A172 (cell line): ENCODE results near the gene TXNDC16. TPM values are rescaled to one million over a fixed set of nuclear protein-coding genes. Genes with fewer than 3 reads are reported as not detected.
"Not testable (repeated sequence)": the region's sequence is repeated elsewhere in the genome, so short reads cannot be mapped to it uniquely, and the experiment has no call there.

ENCODE experiments used
- DNase-seq: peaks from one replicate; pipeline ENCODE4 v3.0.0-alpha.2; 2015; ENCODE audit warnings: low spot score
- total RNA-seq: library from RNA; depleted of rRNA; stranded (reverse); fragments of >200 nt; shearing (Covaris generic); gene quantifications from 2 replicates; pipeline ENCODE4 v1.2.3, GENCODE V29; 2014; rRNA removed

Gene TXNDC16, protein sequence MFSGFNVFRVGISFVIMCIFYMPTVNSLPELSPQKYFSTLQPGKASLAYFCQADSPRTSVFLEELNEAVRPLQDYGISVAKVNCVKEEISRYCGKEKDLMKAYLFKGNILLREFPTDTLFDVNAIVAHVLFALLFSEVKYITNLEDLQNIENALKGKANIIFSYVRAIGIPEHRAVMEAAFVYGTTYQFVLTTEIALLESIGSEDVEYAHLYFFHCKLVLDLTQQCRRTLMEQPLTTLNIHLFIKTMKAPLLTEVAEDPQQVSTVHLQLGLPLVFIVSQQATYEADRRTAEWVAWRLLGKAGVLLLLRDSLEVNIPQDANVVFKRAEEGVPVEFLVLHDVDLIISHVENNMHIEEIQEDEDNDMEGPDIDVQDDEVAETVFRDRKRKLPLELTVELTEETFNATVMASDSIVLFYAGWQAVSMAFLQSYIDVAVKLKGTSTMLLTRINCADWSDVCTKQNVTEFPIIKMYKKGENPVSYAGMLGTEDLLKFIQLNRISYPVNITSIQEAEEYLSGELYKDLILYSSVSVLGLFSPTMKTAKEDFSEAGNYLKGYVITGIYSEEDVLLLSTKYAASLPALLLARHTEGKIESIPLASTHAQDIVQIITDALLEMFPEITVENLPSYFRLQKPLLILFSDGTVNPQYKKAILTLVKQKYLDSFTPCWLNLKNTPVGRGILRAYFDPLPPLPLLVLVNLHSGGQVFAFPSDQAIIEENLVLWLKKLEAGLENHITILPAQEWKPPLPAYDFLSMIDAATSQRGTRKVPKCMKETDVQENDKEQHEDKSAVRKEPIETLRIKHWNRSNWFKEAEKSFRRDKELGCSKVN
- total RNA-seq: 4.5 and 5.4 TPM in 2 replicates

DNA sequence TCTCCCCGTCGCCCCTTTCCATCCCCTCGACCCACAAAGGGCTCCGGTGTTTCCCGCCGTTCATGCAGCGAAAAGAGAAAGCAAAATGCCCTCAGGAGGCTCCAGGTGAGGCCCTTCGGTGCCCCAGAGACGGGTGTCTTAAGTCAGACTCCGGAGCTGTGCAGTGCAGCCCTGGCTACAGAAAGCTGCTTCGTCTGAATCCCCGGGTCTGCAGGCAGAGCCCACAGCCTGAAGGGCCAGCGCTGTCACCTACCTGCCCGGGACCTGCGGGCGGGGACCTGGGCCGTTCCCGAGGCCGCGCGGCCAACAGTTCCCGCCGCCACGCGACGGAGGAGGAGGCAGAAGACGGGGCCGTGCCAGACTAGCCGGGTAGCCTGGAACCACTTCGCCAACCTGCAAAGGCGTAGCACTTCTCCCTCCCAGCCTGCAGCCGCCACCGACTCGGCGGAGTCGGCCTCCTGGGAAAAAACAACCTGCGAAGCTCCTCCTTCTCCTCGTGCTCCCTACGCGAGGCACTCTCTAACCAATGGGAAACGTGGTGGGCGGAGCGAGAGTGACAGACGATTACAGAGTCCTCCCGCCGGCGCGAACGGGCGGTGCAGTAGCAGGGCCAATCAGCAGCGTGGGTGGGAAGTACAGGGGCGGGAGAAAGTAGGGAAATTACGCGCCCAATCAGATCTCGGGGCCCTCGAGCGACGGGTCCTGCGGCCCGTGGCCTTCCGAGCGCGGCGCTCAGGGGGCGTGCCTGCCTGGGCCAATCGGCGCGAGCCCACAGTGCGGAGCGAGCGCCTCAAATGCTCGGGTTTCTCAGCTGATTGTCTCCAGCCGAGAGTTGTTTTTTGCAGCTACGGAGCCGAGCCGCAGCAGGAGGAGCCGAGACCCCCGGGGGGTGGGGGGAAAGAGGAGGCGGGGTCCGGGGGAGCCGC, at the start of gene TXNDC16, which contains the start of gene GPR137C:
Gene TXNDC16, minus strand, starts transcription at position 443 of the 926 bp plus-strand sequence. CDS start 8,948 bp downstream, outside the sequence.
Gene GPR137C, plus strand, starts transcription at position 774 of the 926 bp plus-strand sequence. CDS start 312 bp downstream, outside the sequence.
- DNase-seq: peak; percentile 95

DNA sequence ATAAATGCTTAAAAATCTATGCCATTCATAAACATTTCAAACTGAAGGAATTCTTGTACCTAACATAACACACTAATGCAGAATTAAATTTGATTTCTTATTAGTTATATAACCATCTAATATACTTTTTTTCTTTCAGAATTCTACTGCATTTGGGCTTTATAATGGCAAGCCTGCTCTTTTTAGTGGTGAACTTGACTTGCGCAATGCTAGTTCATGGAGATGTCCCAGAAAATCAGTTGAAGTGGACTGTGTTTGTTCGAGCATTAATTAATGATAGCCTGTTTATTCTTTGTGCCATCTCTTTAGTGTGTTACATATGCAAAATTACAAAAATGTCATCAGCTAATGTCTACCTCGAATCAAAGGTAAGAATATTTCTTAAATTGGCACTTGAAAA, 47.7 kb upstream of the TXNDC16 start:
- DNase-seq: no peak

DNA sequence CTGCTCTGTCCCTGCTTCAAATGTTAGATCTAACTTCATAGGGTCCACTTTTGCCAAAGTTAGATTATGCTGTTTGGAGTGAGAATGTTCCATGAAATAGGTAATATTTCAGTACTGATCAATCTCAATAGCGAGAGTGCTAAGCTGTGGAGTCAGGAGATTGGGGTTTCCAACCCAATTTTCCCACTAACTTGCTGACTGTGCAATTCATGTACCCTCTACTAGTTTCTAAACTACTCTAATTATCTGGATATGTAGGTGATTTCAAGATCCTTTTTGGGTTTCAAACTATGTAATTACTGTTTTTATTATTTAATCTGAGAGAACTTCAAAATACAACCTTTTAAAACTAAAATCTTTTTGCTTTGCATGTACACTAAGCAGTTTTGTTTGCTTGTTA, 46.3 kb upstream of the TXNDC16 start:
- no peak for DNase-seq

DNA sequence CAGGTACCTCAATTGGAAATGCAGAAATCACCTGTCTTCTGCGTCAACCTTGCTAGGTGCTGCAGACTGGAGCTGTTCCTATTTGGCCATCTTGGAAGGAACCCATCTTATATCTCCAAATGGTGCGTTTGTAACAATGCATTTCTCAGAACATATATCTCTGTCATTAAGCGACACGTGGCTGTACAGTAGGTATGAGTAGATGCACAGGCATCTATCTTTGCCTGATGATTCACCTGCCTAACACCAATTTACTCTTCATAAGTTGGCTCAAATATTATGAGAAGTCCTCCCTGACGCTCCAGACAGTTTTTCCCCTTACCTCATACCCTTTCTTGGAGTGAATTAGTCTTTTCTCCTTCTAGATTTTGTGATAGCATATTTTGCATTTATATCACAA, 44.6 kb upstream of the TXNDC16 start:
- peak; percentile 2 for DNase-seq

DNA sequence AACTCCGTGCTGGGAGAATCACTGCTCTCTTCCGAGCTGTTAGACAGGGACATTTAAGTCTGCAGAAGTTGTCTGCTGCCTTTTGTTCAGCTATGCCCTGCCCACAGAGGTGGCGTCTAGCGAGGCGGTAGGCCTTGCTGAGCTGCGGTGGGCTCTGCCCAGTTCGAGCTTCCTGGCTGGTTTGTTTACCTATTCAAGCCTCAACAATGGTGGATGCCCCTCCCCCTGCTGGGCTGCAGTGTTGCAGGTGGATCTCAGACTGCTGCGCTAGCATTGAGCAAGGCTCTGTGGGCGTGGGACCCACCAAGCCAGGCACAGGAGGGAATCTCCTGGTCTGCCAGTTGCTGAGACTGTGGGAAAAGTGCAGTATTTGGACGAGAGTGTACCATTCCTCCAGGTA, 44.0 kb upstream of the TXNDC16 start:
- no peak for DNase-seq

DNA sequence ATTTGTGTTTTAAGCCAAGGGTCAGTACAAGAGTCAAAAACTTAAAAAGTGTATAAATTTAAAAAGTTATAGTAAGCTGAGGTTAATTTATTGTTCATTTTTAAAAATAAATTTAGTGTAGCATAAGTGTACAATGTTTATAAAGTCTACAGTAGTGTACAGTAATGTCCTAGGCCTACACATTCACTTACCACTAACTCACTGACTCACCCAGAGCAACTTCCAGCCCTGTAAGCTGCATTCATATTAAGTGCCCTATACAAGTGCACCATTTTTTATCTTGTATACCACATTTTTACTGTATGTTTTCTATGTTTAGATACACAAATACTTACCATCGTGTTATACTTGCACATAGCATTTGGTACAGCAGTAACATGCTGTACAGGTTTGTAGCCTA, 38.0 kb upstream of the TXNDC16 start:
- DNase-seq: no peak

DNA sequence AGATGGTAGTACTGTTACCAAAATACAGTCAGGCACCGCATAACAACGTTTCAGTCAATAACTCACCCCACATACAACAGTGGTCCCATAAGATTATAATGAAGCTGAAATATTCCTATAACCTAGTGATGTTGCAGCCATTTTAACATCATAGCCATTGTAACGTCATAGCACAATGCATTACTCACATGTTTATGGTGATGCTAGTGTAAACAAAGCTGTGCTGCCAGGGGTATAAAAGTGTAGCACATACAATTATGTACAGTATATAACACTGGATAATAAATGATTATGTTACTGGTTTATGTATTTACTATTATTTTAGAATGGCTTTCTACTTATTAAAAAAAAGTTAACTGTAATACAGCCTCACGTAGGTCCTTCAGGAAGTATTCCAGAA, 37.3 kb upstream of the TXNDC16 start:
- DNase-seq: no peak

DNA sequence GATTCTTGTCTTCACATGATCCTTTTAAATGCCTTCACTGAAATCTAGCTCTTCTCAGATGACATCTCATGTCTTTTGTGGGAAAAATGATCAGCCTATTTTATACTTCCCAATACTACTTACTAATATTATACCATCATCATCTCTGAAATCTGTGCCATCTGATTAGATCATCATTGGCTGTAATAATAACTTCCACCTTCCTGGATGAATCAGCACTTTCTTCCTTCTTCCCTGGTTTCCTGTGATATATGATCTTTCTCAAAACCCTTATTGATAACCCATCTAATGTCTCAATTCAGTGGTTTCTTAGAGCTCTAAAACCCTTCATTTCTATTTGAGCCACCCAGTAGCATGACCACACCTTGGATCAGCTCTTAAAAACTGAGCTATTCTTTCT, 31.2 kb upstream of the TXNDC16 start:
- peak; percentile 1 for DNase-seq

DNA sequence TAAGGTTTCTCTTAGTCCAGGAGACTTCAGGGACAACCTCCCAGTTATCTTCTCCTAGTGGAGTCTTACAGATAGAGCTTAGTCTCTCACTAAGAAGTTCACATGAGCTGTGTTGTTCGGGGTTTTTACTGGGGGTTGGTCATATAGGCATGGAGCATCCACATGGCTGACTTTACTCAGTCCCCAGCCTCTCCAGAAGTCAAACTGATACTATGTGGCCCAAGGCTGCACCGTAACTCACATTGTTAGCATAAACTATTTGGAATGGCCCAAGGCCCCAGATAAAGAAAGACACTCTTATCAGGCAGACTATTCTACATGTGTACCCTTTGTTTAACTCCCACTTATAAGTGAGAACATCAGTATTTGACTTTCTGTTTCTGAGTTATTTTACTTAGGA, 23.6 kb upstream of the TXNDC16 start:
- no peak for DNase-seq

DNA sequence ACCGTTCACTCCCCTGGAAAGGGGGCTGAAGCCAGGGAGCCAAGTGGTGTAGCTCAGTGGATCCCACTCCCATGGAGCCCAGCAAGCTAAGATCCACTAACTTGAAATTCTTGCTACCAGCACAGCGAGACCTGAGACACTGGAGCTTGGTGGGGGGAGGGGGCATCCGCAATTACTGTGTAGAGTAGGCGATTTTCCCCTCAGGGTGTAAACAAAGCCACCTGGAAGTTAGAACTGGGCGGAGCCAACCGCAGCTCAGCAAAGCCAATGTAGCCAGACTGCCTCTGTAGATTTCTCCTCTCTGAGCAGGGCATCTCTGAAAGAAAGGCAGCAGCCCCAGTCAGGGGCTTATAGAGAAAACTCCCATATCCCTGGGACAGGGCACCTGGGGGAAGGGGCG, 16.1 kb upstream of the TXNDC16 start:
- DNase-seq: not testable (repeated sequence)

DNA sequence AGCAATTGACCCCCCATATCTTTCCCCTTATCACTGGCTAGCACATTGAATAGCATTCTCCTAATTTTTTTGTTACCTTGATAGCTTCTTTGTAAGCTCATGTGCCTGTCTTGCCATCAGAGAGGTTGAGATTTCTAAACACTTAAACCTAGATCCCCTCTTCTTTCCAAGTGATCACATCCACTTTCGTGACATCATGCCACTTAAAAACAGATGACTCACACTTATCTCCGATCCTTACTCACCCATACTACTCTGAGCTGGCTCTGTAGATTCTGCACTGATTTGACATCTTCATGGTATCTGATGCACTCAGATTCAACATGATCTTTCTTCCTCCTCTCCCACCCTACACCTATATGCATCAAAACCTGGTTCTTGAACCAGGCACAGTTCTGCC, 10.8 kb upstream of the TXNDC16 start:
- DNase-seq: peak; percentile 43

DNA sequence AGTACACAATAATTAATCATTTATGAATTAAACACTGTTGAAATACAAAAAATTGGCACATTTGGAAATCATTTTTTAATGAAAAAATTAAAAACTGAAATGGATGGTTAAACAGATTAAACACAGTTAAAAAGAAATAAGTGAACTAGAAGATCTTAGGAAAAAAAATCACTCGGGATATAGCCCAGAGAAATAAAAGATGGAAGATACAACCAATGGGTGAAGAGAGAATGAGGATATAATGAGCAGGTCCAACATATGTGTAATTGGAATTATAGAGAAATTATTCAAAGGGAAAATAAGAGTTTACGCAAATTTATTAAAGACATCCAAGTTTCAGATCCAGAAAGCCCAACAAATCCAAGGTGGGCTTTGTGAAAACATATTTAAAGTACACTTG, 6.4 kb upstream of the TXNDC16 start:
- no peak for DNase-seq

DNA sequence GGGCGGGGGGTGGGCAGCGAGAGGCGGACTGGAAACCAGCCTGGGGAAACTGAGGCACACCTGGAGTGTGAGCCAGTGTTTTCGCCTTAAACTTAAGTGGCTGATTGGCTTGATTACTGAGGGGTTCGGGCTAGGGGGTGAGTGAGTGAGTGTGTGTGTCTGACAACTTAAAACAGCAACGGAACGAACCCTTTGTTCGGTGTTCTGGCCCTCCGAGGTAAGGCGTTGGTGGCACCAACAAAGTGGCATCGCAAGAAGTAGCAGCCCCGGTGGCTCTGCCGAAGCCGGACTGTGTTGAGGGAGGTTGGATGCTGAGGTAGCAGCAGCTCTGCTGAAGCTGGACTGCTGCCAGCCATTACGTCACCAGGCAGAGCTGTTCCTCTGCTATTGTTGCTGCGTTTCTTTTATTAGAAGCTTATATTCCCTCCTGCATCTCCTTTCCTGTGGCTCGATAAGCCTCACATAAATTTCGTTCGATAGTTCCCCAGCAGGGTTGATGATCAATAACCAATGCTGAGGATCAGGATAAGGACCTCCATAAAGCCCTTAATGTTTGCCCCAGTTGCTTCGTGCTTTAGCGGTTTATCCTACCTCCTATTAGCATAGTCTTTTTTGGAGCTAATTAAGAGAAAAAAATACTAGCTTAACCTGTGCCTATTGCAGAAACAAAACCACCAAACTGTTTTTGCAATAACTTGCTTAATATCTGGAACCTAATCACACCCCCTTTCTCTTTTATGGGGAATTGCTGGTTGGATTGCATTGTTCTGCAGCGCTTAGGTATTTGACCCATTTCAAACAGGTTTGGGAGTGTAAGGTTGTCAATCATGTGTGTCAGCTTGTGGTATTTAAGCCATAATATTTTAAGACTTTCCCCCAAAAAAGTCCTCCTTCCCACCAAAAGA, 1.6 kb upstream of the TXNDC16 start:
- peak; percentile 61 for DNase-seq

DNA sequence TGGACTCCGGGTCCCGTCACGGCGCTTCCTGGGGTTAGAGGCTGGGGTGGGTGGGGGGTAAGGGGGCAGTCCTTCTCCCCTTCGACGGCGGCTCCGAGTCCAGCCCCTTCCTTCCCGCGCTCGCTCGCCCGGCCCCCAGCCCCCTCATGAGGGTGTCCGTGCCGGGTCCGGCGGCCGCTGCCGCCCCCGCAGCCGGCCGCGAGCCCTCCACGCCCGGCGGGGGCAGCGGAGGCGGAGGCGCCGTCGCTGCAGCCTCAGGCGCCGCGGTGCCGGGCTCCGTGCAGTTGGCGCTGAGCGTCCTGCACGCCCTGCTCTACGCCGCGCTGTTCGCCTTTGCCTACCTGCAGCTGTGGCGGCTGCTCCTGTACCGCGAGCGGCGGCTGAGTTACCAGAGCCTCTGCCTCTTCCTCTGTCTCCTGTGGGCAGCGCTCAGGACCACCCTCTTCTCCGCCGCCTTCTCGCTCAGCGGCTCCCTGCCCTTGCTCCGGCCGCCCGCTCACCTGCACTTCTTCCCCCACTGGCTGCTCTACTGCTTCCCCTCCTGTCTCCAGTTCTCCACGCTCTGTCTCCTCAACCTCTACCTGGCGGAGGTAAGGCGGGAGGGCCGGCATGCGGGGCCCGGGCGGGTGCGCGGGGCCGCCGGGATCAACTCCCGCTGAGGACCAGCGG, 831 bp upstream of the TXNDC16 start:
- no peak for DNase-seq

DNA sequence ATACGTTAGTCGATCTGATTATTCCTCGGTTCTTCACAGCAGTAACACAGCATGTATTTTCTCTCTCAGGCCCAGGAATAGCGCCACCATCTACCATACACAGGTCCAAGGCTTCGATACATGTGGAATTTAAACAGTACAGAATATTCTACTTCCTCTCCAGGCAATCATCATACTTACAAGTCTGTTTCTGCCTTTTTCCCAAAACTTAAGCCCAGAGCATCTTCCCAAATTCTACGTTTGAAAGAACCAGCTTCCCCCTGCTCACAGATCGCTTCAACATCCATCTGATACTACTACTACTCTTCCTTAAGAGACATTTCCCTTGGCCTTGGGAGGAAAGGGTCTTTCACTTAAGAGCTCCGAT, 626 bp downstream of the TXNDC16 start:
- DNase-seq: peak; percentile 22

DNA sequence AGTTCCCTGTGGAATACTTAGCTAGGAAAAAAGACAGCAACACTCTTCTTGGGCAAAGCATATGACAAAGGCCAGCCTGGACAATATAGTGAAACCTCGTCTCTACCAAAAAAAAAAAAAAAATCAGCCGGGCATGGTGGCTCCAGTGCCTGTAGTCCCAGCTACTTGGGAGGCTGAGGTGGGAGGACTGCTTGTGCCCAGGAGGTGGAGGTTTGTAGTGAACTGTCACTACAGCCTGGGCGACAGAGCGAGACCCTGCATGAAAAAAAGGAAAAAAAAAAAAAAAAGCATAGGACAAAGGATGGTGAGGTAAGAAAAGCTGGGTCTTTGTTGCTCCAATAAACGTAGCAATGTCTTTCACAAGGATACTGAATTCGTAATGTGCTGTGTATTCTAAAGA, 1.1 kb downstream of the TXNDC16 start:
- DNase-seq: no peak

DNA sequence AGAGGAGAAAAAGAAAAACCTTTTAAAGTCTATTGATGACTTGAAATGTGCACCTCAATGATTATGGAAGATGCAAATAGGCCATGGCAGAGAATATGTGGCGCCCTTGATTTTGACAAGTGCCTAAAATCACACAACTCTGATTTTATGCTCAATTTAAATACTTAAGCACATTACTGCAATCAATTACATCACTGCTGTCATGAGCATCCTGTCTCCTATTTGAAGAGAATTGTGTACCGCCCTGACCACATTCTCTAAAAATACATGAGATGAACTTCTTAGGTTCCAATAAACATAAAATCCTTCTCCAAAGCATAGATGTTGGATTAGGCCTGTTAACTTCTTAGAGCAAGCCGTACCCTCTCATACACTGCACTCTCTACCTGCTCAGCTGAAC, 1.6 kb downstream of the TXNDC16 start:
- DNase-seq: no peak

DNA sequence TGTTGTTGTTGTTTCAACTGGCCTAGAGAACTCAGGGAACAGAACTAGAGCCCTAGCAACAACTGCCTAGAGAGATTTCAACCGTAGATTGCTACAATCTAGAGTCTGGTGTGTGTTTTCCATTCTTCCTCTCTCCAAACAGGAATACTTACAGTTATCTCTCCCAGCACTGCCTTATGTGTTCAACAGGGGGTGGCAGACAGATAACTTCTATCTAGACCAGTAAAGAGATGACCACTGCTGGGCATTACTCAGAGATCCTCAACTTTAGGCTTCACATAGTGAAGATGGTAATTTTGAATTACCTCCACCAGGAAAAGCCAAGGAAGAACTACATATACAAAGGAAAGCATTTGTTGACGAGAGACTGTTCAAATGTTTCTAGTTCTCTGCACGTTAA, 4.8 kb downstream of the TXNDC16 start:
- no peak for DNase-seq

DNA sequence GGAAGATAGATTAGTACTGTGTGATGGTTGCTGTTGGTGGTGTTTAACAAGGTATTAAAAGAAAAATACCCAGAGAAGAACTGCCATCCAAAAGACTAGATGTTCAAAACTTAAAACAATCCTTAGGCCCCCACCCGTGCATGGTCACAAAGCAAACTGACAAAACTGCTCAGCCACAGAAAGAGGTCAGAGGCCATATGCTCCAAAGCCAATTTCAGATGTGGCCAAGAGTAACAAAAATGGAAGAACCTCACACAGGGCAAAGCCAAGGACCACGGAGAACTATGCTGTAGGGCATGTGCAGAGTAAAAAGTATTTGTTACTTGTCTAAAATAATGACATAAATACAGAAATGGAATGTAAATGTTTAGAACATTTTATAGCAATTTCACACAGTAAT, 5.3 kb downstream of the TXNDC16 start:
- DNase-seq: no peak

DNA sequence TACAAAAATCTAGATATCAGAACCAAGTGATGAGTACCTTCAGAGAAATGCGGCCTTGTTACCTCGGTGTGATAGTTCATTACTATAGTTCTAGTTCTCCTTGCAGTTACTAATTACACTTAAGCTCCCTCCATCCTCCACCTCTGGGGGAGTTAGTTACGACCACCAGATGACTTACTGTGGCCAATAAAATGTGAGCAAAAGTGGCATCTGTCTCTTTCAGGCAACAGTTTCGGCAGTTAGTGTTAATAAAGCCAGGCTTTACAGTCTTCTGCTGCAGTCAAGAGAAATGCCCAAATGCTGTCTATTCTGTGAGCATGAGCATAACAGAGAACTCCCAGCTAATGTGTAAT, 6.0 kb downstream of the TXNDC16 start:
- no peak for DNase-seq
